ENCODE results near the gene ATP6V1F. TPM values are rescaled to one million over a fixed set of nuclear protein-coding genes. Genes with fewer than 3 reads are reported as not detected.

Gene ATP6V1F
- total RNA-seq, 1 experiment from 2014 or later = 149 TPM

DNA sequence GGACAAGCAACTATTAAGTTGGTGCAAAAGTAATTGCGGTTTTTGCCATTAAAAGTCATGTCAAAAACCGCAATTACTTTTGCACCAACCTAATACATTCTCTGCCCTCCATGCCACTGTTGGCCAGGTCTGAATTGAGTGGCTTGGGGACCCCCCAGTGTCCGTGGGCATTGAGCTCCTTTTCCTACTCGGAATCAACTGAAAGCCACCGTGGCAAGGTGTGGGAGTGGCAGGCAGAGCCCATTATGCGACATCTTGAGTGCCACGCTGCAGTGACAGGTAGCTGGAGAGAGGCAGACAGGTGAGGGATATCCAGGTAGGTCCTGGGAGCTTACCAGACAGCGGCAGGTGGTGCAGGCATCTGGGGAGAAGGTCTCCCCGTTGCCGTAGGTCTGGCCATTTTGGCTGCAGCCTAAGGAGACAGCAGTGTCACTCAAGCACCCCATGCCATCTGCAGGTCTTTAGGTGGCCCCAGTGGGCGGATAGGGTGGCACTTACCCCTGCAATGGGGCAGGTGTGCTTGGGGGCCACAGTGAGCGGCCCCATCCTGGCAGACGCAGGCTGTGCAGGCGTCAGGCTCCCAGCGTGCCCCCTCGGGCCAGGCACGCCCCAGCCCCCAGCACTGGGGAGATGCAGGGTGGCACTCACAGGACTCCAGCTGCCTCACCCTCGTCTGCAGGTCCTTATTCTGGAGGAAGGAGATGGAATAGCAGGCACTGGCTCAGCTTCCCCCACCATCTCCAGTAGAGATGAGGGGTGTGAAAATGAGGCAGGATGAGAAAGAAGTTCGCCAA is 44.3 kb downstream of the ATP6V1F start:
- Histone ChIP-seq H2AFZ (ENCODE audit: low read depth, low read length, poor library complexity, severe bottlenecking) (no peak overlapping the region), H3K4me2 (ENCODE audit: low read length) (no peak overlapping the region), H3K36me3 (ENCODE audit: control insufficient read depth in 1 of 2, insufficient read depth in 2 of 2, low read length in 2 of 2) (no peaks in the 10 kb centered on the region), H3K4me3 (replicated peaks in 1 of 2; ENCODE audit: low read depth in 1 of 2, low read length in 2 of 2) (no peak overlapping the region), H3K9me3 (ENCODE audit: control insufficient read depth in 1 of 2, insufficient read depth in 1 of 2, low read depth in 1 of 2, low read length in 2 of 2) (no peaks in the 10 kb centered on the region), H3K4me1 (ENCODE audit: control insufficient read depth in 1 of 2, insufficient read depth in 2 of 2, low read length in 2 of 2) (peaks cover 7 to 32% of the 10 kb centered on the region in 2 experiments), H3K9ac (ENCODE audit: low read length) (no peak overlapping the region), H4K20me1 (ENCODE audit: insufficient read depth) (no peaks in the 10 kb centered on the region), H3K27me3 (ENCODE audit: insufficient read depth, low read length) (no peaks in the 10 kb centered on the region), H3K9me2 (ENCODE audit: insufficient read depth) (no peaks in the 10 kb centered on the region), H3K27ac (ENCODE audit: low read depth, low read length) (no peak overlapping the region), H3K79me2 (ENCODE audit: insufficient read depth, low read length) (no peaks in the 10 kb centered on the region)
- ATAC-seq (no peak), DNase-seq (ENCODE audit: low read depth, low spot score) (no peak)
- CTCF ChIA-PET = no interaction called here
- TF ChIP-seq, protein P1, sequence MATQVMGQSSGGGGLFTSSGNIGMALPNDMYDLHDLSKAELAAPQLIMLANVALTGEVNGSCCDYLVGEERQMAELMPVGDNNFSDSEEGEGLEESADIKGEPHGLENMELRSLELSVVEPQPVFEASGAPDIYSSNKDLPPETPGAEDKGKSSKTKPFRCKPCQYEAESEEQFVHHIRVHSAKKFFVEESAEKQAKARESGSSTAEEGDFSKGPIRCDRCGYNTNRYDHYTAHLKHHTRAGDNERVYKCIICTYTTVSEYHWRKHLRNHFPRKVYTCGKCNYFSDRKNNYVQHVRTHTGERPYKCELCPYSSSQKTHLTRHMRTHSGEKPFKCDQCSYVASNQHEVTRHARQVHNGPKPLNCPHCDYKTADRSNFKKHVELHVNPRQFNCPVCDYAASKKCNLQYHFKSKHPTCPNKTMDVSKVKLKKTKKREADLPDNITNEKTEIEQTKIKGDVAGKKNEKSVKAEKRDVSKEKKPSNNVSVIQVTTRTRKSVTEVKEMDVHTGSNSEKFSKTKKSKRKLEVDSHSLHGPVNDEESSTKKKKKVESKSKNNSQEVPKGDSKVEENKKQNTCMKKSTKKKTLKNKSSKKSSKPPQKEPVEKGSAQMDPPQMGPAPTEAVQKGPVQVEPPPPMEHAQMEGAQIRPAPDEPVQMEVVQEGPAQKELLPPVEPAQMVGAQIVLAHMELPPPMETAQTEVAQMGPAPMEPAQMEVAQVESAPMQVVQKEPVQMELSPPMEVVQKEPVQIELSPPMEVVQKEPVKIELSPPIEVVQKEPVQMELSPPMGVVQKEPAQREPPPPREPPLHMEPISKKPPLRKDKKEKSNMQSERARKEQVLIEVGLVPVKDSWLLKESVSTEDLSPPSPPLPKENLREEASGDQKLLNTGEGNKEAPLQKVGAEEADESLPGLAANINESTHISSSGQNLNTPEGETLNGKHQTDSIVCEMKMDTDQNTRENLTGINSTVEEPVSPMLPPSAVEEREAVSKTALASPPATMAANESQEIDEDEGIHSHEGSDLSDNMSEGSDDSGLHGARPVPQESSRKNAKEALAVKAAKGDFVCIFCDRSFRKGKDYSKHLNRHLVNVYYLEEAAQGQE (IDR thresholded peaks at IDR 0.05; ENCODE audit: low read depth) = no peak
- TF ChIP-seq ELF1 (IDR thresholded peaks at IDR 0.05; ENCODE audit: borderline replicate concordance, low read depth) (no peak), EZH2phosphoT487 (IDR thresholded peaks at IDR 0.05; ENCODE audit: borderline replicate concordance) (no peak), SIN3A (IDR thresholded peaks at IDR 0.05; ENCODE audit: low read depth) (no peak), POLR2A (IDR thresholded peaks at IDR 0.05; ENCODE audit: borderline replicate concordance, extremely low read depth, insufficient read depth, insufficient read length) (no peak), EZH2 (IDR thresholded peaks at IDR 0.05) (no peak), JUND (IDR thresholded peaks at IDR 0.05) (no peak), SP1 (IDR thresholded peaks at IDR 0.05; ENCODE audit: low read depth) (no peak), ZNF274 (IDR thresholded peaks at IDR 0.05; ENCODE audit: low read depth, low read length) (no peak), CBX3 (IDR thresholded peaks at IDR 0.05; ENCODE audit: low read depth) (no peak), EGR1 (IDR thresholded peaks at IDR 0.05; ENCODE audit: low read depth) (no peak), MAX (IDR thresholded peaks at IDR 0.05) (no peak), CEBPB (IDR thresholded peaks at IDR 0.05; ENCODE audit: low read depth) (no peak), ZFX (IDR thresholded peaks at IDR 0.05) (no peak), CTCF (IDR thresholded peaks at IDR 0.05 in 2 of 3, conservative IDR thresholded peaks at IDR 0.05 in 1 of 3; ENCODE audit: borderline replicate concordance in 1 of 3, insufficient read depth in 1 of 3, low read depth in 2 of 3, low read length in 2 of 3) (no peak)
- RAD21 ChIA-PET (ENCODE audit: low non-redundant PET in 1 of 2, low total read pairs in 2 of 2, uncharacterized antibody in 2 of 2, unreplicated experiment in 2 of 2) = interaction anchor here in 1 of 2 experiments (0.7 kb wide), 1 partner anchor 219 kb away, joined by 5 read pairs; no protein-coding TSS in a partner anchor
- POLR2A ChIA-PET = no interaction called here
- BruUV-seq (replicated peaks) = no TSS peak
- intact Hi-C loops (cut with micrococcal nuclease) = no loop called here
